Left ventricle myocardium inferior (tissue), 1 donor: ENCODE data around the gene ACAP1. TPM values are rescaled to one million over a fixed set of nuclear protein-coding genes. Genes with fewer than 3 reads are reported as not detected.

Source experiments
- DNase-seq: peaks from one replicate; pipeline ENCODE4 v3.0.0-alpha.2; 2020
- H3K27ac ChIP-seq: fragments of 200-600 bp; replicated peaks from 2 replicates; pipeline ENCODE4 v1.8.0; 2021
- H3K27me3 ChIP-seq: fragments of 200-600 bp; 2 replicates; pipeline ENCODE4 v1.8.0; 2021; ENCODE audit warnings: low read depth
- H3K36me3 ChIP-seq: fragments of 200-600 bp; 2 replicates; pipeline ENCODE4 v1.8.0; 2021
- H3K4me1 ChIP-seq: fragments of 200-600 bp; 2 replicates; pipeline ENCODE4 v1.8.0; 2021
- H3K4me3 ChIP-seq: fragments of 200-600 bp; 2 replicates; pipeline ENCODE4 v1.8.0; 2021; ENCODE audit warnings: mild to moderate bottlenecking, moderate library complexity
- H3K9me3 ChIP-seq: fragments of 200-600 bp; replicated peaks from 2 replicates; pipeline ENCODE4 v1.8.0; 2021
- CTCF ChIP-seq: fragments of 200-600 bp; IDR thresholded peaks from 2 replicates; pipeline ENCODE4 v1.8.0; 2021; ENCODE audit warnings: antibody characterized with exemption, mild to moderate bottlenecking, borderline replicate concordance
- intact Hi-C: fragments of 100-400 bp; cut with micrococcal nuclease; formaldehyde crosslinking; loops from one replicate; pipeline ENCODE4 v1.11.0; 2022
- total RNA-seq: library from RNA; stranded (reverse); fragmentation: NEBNext Ultra II Directional; extraction: Animal tissue kit (Norgen Biotek cat#: 25700); gene quantifications from one replicate; pipeline ENCODE4 v1.2.1, GENCODE V29; 2021
- donor health status: DM: no; HTN: yes; CAD: no; lungs with severe emphysema.

The ACAP1 gene
- total RNA-seq, 1 donor from 2014 or later = 13.4 TPM

GRCh38 chr17:7383742-7384488 is 47.6 kb downstream of the ACAP1 start:
- TF ChIP-seq CTCF = no peak
- intact Hi-C loops = no loop called here

GRCh38 chr17:7384489-7385081 is 48.3 kb downstream of the ACAP1 start:
- Histone ChIP-seq H3K4me3 (peak overlapping the region; percentile 64), H3K9me3 (no peaks in the 10 kb centered on the region), H3K36me3 (peaks cover 17% of the 10 kb centered on the region), H3K27me3 (peaks cover 18% of the 10 kb centered on the region), H3K27ac (no peak overlapping the region), H3K4me1 (peaks cover 35% of the 10 kb centered on the region)
- intact Hi-C loops = no loop called here
- DNase-seq = no peak
- no peak for TF ChIP-seq CTCF

More at GRCh38 chr17:7383742-7384488, 47.6 kb downstream of the ACAP1 start:
- H3K27ac ChIP-seq = no peak overlapping the region
- H3K9me3 ChIP-seq = no peaks in the 10 kb centered on the region
- H3K27me3 ChIP-seq = peaks cover 20% of the 10 kb centered on the region
- peaks cover 35% of the 10 kb centered on the region for H3K4me1 ChIP-seq
- H3K4me3 ChIP-seq = peak overlapping the region; percentile 64
- peaks cover 10% of the 10 kb centered on the region for H3K36me3 ChIP-seq
- peak; percentile 32 for DNase-seq

GRCh38 chr17:7388856-7389255 is 52.5 kb downstream of the ACAP1 start:
- peaks cover 34% of the 10 kb centered on the region for H3K4me1 ChIP-seq
- no peak overlapping the region for H3K4me3 ChIP-seq
- no peaks in the 10 kb centered on the region for H3K27me3 ChIP-seq
- H3K9me3 ChIP-seq = no peaks in the 10 kb centered on the region
- intact Hi-C loops = no loop called here
- no peak overlapping the region for H3K27ac ChIP-seq
- no peak for DNase-seq
- no peak for TF ChIP-seq CTCF
- peaks cover 42% of the 10 kb centered on the region for H3K36me3 ChIP-seq

GRCh38 chr17:7389924-7390910 is 53.9 kb downstream of the ACAP1 start:
- H3K36me3 ChIP-seq = peaks cover 42% of the 10 kb centered on the region
- TF ChIP-seq CTCF = no peak
- intact Hi-C loops = no loop called here
- H3K4me1 ChIP-seq = peaks cover 41% of the 10 kb centered on the region
- no peak overlapping the region for H3K27ac ChIP-seq
- H3K9me3 ChIP-seq = no peaks in the 10 kb centered on the region
- H3K4me3 ChIP-seq = no peak overlapping the region
- H3K27me3 ChIP-seq = no peaks in the 10 kb centered on the region
- DNase-seq = no peak

GRCh38 chr17:7391307-7391706 is 55.0 kb downstream of the ACAP1 start:
- Histone ChIP-seq H3K36me3 (peaks cover 42% of the 10 kb centered on the region), H3K27ac (peak overlapping the region; percentile 44)
- intact Hi-C loops = no loop called here

More at GRCh38 chr17:7391307-7391706, 55.0 kb downstream of the ACAP1 start:
- H3K4me3 ChIP-seq = no peak overlapping the region
- no peaks in the 10 kb centered on the region for H3K27me3 ChIP-seq
- no peak for TF ChIP-seq CTCF
- no peaks in the 10 kb centered on the region for H3K9me3 ChIP-seq
- peaks cover 43% of the 10 kb centered on the region for H3K4me1 ChIP-seq
- no peak for DNase-seq
